IMR-90 (cell line): Measurements from ENCODE around the gene RERE.

ENCODE experiments used
- CEBPB ChIP-seq: IDR thresholded peaks from 2 replicates; pipeline ENCODE4 v1.6.1; 2012; ENCODE audit warnings: low read depth, low read length, improper control_type of control experiment
- FOS ChIP-seq: fragments of 150-350 bp; IDR thresholded peaks from 2 replicates; pipeline ENCODE4 v1.6.1; 2016; ENCODE audit warnings: low read depth, low read length
- MAFK ChIP-seq: IDR thresholded peaks from 2 replicates; pipeline ENCODE4 v1.6.1; 2012; ENCODE audit warnings: low read depth, low read length, improper control_type of control experiment
- MXI1 ChIP-seq: IDR thresholded peaks from 2 replicates; pipeline ENCODE4 v1.6.1; 2012; ENCODE audit warnings: low read depth, mild to moderate bottlenecking, low read length, moderate library complexity, borderline replicate concordance
- NFE2L2 ChIP-seq: fragments of 150-350 bp; IDR thresholded peaks from 2 replicates; pipeline ENCODE4 v1.6.1; 2016; ENCODE audit warnings: low read depth, mild to moderate bottlenecking, low read length
- POLR2A ChIP-seq: IDR thresholded peaks from 2 replicates; pipeline ENCODE4 v1.6.1; 2012; ENCODE audit warnings: mild to moderate bottlenecking, low read depth, low read length
- RAD21 ChIP-seq: IDR thresholded peaks from 2 replicates; pipeline ENCODE4 v1.6.1; 2012; ENCODE audit warnings: low read length, improper control_type of control experiment
- RCOR1 ChIP-seq: IDR thresholded peaks from 2 replicates; pipeline ENCODE4 v1.6.1; 2012; ENCODE audit warnings: mild to moderate bottlenecking, low read length, improper control_type of control experiment; ENCODE audit not compliant: insufficient replicate concordance
- RFX5 ChIP-seq: IDR thresholded peaks from 2 replicates; pipeline ENCODE4 v1.8.0; 2012; ENCODE audit warnings: low read depth, mild to moderate bottlenecking, low read length, moderate library complexity
- SMC3 ChIP-seq: fragments of 150-350 bp; IDR thresholded peaks from 2 replicates; pipeline ENCODE4 v1.6.1; 2016; ENCODE audit warnings: low read depth, mild to moderate bottlenecking, antibody characterized with exemption, low read length, moderate library complexity
- TF ChIP-seq, protein P1 (sequence below): conservative IDR thresholded peaks from 2 replicates; pipeline ENCODE4 v1.5.1; 2012; ENCODE audit warnings: mild to moderate bottlenecking, low read depth, low read length, improper control_type of control experiment
- TF ChIP-seq, protein P2 (sequence below): fragments of 150-350 bp; IDR thresholded peaks from 2 replicates; pipeline ENCODE4 v1.6.1; 2017; ENCODE audit warnings: mild to moderate bottlenecking, antibody characterized with exemption, low read length, low read depth

DNA sequence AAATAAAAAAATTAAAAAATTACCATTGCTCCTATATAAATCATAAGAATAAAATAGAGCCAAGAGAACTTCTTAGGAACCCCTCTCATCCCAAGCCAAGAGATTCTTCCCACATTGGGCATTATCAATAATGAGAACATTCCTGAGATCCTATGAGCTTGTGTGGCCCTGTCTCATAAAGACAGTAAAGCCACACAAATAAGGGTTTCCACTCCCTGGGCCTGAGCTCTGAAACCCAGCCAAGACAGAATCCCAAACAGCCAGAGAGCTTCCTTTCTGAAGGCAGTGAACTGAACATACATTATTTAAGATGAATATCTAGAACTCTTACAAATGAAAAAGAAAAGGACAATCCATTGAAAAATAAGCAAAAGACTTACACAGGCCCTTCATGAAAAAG lies 431.2 kb downstream of the RERE start:
- TF ChIP-seq RFX5, result no peak
- TF ChIP-seq, protein P1, sequence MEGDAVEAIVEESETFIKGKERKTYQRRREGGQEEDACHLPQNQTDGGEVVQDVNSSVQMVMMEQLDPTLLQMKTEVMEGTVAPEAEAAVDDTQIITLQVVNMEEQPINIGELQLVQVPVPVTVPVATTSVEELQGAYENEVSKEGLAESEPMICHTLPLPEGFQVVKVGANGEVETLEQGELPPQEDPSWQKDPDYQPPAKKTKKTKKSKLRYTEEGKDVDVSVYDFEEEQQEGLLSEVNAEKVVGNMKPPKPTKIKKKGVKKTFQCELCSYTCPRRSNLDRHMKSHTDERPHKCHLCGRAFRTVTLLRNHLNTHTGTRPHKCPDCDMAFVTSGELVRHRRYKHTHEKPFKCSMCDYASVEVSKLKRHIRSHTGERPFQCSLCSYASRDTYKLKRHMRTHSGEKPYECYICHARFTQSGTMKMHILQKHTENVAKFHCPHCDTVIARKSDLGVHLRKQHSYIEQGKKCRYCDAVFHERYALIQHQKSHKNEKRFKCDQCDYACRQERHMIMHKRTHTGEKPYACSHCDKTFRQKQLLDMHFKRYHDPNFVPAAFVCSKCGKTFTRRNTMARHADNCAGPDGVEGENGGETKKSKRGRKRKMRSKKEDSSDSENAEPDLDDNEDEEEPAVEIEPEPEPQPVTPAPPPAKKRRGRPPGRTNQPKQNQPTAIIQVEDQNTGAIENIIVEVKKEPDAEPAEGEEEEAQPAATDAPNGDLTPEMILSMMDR, result no peak
- no peak for TF ChIP-seq POLR2A
- no peak for TF ChIP-seq MAFK
- TF ChIP-seq, protein P2, sequence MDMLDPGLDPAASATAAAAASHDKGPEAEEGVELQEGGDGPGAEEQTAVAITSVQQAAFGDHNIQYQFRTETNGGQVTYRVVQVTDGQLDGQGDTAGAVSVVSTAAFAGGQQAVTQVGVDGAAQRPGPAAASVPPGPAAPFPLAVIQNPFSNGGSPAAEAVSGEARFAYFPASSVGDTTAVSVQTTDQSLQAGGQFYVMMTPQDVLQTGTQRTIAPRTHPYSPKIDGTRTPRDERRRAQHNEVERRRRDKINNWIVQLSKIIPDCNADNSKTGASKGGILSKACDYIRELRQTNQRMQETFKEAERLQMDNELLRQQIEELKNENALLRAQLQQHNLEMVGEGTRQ, result no peak
- no peak for TF ChIP-seq SMC3
- TF ChIP-seq CEBPB, result no peak
- no peak for TF ChIP-seq RCOR1
- TF ChIP-seq NFE2L2, result no peak
- no peak for TF ChIP-seq MXI1
- no peak for TF ChIP-seq FOS
- TF ChIP-seq RAD21, result no peak
